NT2/D1 (cell line): ENCODE data around the gene REXO1.

Experiments used
- DNase-seq: peaks from one replicate; pipeline ENCODE4 v3.0.0-alpha.2; 2011; ENCODE audit warnings: low read depth, low spot score
- H3K27me3 ChIP-seq: 2 replicates; pipeline ENCODE4 v1.6.0; 2011; ENCODE audit warnings: mild to moderate bottlenecking; ENCODE audit not compliant: insufficient read length, insufficient read depth
- H3K36me3 ChIP-seq: 2 replicates; pipeline ENCODE4 v1.6.1; 2011; ENCODE audit warnings: mild to moderate bottlenecking, low read length, mixed read lengths; ENCODE audit not compliant: insufficient read depth, insufficient read length
- H3K4me1 ChIP-seq: 2 replicates; pipeline ENCODE4 v1.5.1; 2011; ENCODE audit not compliant: insufficient read depth, insufficient read length
- H3K4me3 ChIP-seq: 2 replicates; pipeline ENCODE4 v1.5.1; 2011; ENCODE audit warnings: low read depth; ENCODE audit not compliant: insufficient read length
- H3K9ac ChIP-seq: 2 replicates; pipeline ENCODE4 v1.6.0; 2011; ENCODE audit warnings: low read depth; ENCODE audit not compliant: insufficient read length
- H3K9me3 ChIP-seq: 2 replicates; pipeline ENCODE4 v1.5.1; 2011; ENCODE audit warnings: mild to moderate bottlenecking, low read length; ENCODE audit not compliant: insufficient read depth
- SUZ12 ChIP-seq: IDR thresholded peaks from 2 replicates; pipeline ENCODE4 v1.6.1; 2011; ENCODE audit not compliant: insufficient read length, insufficient read depth; ENCODE audit errors: extremely low read depth
- YY1 ChIP-seq: IDR thresholded peaks from 2 replicates; pipeline ENCODE4 v1.6.1; 2011; ENCODE audit not compliant: insufficient read length, insufficient read depth
- ZNF274 ChIP-seq: IDR thresholded peaks from 2 replicates; pipeline ENCODE4 v1.6.1; 2011; ENCODE audit warnings: mild to moderate bottlenecking, low read depth, low read length

The REXO1 gene

GRCh38 chr19:1844513-1845124, 3.7 kb downstream of the REXO1 start:
- Histone ChIP-seq H3K9me3 (no peaks in the 10 kb centered on the region), H3K9ac (peak overlapping the region; percentile 53)

GRCh38 chr19:1843646-1844394, 4.5 kb downstream of the REXO1 start:
- no peak for DNase-seq
- TF ChIP-seq ZNF274: no peak
- no peak for TF ChIP-seq YY1
- TF ChIP-seq SUZ12: no peak
- Histone ChIP-seq H3K36me3 (peaks cover 65% of the 10 kb centered on the region), H3K9ac (peak overlapping the region; percentile 53), H3K4me1 (peaks cover 33% of the 10 kb centered on the region), H3K4me3 (no peak overlapping the region), H3K9me3 (no peaks in the 10 kb centered on the region), H3K27me3 (no peaks in the 10 kb centered on the region)

More at GRCh38 chr19:1844513-1845124, 3.7 kb downstream of the REXO1 start:
- no peaks in the 10 kb centered on the region for H3K27me3 ChIP-seq
- H3K4me1 ChIP-seq: peaks cover 33% of the 10 kb centered on the region
- no peak for TF ChIP-seq SUZ12
- TF ChIP-seq ZNF274: no peak
- no peak for TF ChIP-seq YY1
- peaks cover 57% of the 10 kb centered on the region for H3K36me3 ChIP-seq
- no peak for DNase-seq
- no peak overlapping the region for H3K4me3 ChIP-seq

- TF ChIP-seq SUZ12 (no peak), YY1 (no peak), ZNF274 (no peak)
- peaks cover 72% of the 10 kb centered on the region for H3K36me3 ChIP-seq
- peaks cover 33% of the 10 kb centered on the region for H3K4me1 ChIP-seq
- H3K27me3 ChIP-seq: no peaks in the 10 kb centered on the region
- peak overlapping the region; percentile 36 for H3K9ac ChIP-seq
- no peaks in the 10 kb centered on the region for H3K9me3 ChIP-seq
- DNase-seq: no peak
- no peak overlapping the region for H3K4me3 ChIP-seq
Observed at GRCh38 chr19:1843116-1843515, 5.2 kb downstream of the REXO1 start.

- DNase-seq: no peak
- Histone ChIP-seq H3K4me1 (peaks cover 40% of the 10 kb centered on the region), H3K4me3 (no peak overlapping the region), H3K36me3 (peaks cover 67% of the 10 kb centered on the region), H3K9ac (peak overlapping the region; percentile 66), H3K9me3 (no peaks in the 10 kb centered on the region), H3K27me3 (no peaks in the 10 kb centered on the region)
- TF ChIP-seq ZNF274 (no peak), SUZ12 (no peak), YY1 (no peak)
Observed at GRCh38 chr19:1841209-1841924, 6.9 kb downstream of the REXO1 start.

GRCh38 chr19:1840541-1841115, 7.7 kb downstream of the REXO1 start:
- TF ChIP-seq SUZ12 (no peak), ZNF274 (no peak), YY1 (no peak)
- Histone ChIP-seq H3K4me3 (no peak overlapping the region), H3K27me3 (no peaks in the 10 kb centered on the region), H3K9me3 (no peaks in the 10 kb centered on the region), H3K36me3 (peaks cover 65% of the 10 kb centered on the region), H3K9ac (peak overlapping the region; percentile 32), H3K4me1 (peaks cover 38% of the 10 kb centered on the region)
- no peak for DNase-seq

GRCh38 chr19:1839658-1840540, 8.4 kb downstream of the REXO1 start:
- no peak for DNase-seq
- peaks cover 34% of the 10 kb centered on the region for H3K4me1 ChIP-seq
- peak overlapping the region; percentile 32 for H3K9ac ChIP-seq
- TF ChIP-seq ZNF274 (no peak), SUZ12 (no peak), YY1 (no peak)
- no peaks in the 10 kb centered on the region for H3K27me3 ChIP-seq
- H3K36me3 ChIP-seq: peaks cover 59% of the 10 kb centered on the region
- no peaks in the 10 kb centered on the region for H3K9me3 ChIP-seq
- no peak overlapping the region for H3K4me3 ChIP-seq
